ENCODE measurements around the gene PBX1.

- no peak for TF ChIP-seq CTCF (IDR thresholded peaks at IDR 0.05; ENCODE audit: extremely low read depth in 1 of 2, insufficient read depth in 1 of 2, low read depth in 1 of 2, low read length in 2 of 2)
- TF ChIP-seq POLR2A (IDR thresholded peaks at IDR 0.05; ENCODE audit: low read depth, low read length): no peak
- no peak for TF ChIP-seq MYC (IDR thresholded peaks at IDR 0.05; ENCODE audit: low read depth, low read length)
- no peak for TF ChIP-seq EZH2 (IDR thresholded peaks at IDR 0.05; ENCODE audit: borderline replicate concordance, low read depth, low read length, severe bottlenecking)
- no peak for TF ChIP-seq JUN (IDR thresholded peaks at IDR 0.05; ENCODE audit: borderline replicate concordance, insufficient read depth, insufficient read length, low read depth)
- TF ChIP-seq POLR2AphosphoS5 (IDR thresholded peaks at IDR 0.05; ENCODE audit: insufficient read depth, low read depth, low read length): no peak
Observed at GRCh38 chr1:164765992-164766720, 207.2 kb downstream of the PBX1 start.
